Lung microvascular endothelial cell (primary cell): ENCODE measurements around the gene TANC1. TPM values are rescaled to one million over a fixed set of nuclear protein-coding genes. Genes with fewer than 3 reads are reported as not detected.

Experiments
- DNase-seq, 2 donors: peaks; one replicate each; pipeline versions ENCODE4 v3.0.0 to v3.0.0-alpha.2; 2010; ENCODE audit warnings: low read depth in 2 of 2
- total RNA-seq: library from RNA; depleted of rRNA; stranded (reverse); fragments of >200 nt; gene quantifications from 2 replicates; pipeline ENCODE4 v1.2.1, GENCODE V29; 2014

Gene TANC1
- total RNA-seq, 1 donor from 2014 or later, result 64.7 TPM

- DNase-seq, result peak; percentile 88 to 98
Measured at GRCh38 chr2:159053161-159054031, 85.0 kb downstream of the TANC1 start.

- no peak for DNase-seq
Measured at GRCh38 chr2:159054032-159054334, 85.5 kb downstream of the TANC1 start.

- DNase-seq, result no peak
Measured at GRCh38 chr2:159054985-159055384, 86.5 kb downstream of the TANC1 start.

GRCh38 chr2:159060518-159060917 lies 92.1 kb downstream of the TANC1 start:
- DNase-seq, result no peak

GRCh38 chr2:159063677-159064076 lies 95.2 kb downstream of the TANC1 start:
- no peak for DNase-seq

GRCh38 chr2:159064446-159065301 lies 96.2 kb downstream of the TANC1 start:
- peak in 1 of 2 donors; percentile 61 for DNase-seq

GRCh38 chr2:159065313-159065712 lies 96.9 kb downstream of the TANC1 start:
- DNase-seq, result peak in 1 of 2 donors; percentile 35

GRCh38 chr2:159065891-159066290 lies 97.5 kb downstream of the TANC1 start:
- no peak for DNase-seq

GRCh38 chr2:159066541-159067156 lies 98.2 kb downstream of the TANC1 start:
- DNase-seq, result no peak

GRCh38 chr2:159067971-159068370 lies 99.5 kb downstream of the TANC1 start:
- no peak for DNase-seq

- no peak for DNase-seq
Measured at GRCh38 chr2:159069229-159069628, 100.8 kb downstream of the TANC1 start.

GRCh38 chr2:159070235-159070634 lies 101.8 kb downstream of the TANC1 start:
- DNase-seq, result no peak

GRCh38 chr2:159071190-159071915 lies 102.9 kb downstream of the TANC1 start:
- no peak for DNase-seq

GRCh38 chr2:159072795-159073194 lies 104.4 kb downstream of the TANC1 start:
- DNase-seq, result peak; percentile 51 to 53

GRCh38 chr2:159073256-159073655 lies 104.8 kb downstream of the TANC1 start:
- DNase-seq, result peak in 1 of 2 donors; percentile 74

GRCh38 chr2:159074605-159075004 lies 106.2 kb downstream of the TANC1 start:
- DNase-seq, result no peak

GRCh38 chr2:159075727-159076126 lies 107.3 kb downstream of the TANC1 start:
- peak in 1 of 2 donors; percentile 49 for DNase-seq

GRCh38 chr2:159076241-159076640 lies 107.8 kb downstream of the TANC1 start:
- DNase-seq, result peak; percentile 55 to 59

- DNase-seq, result no peak
Measured at GRCh38 chr2:159077869-159078268, 109.4 kb downstream of the TANC1 start.

GRCh38 chr2:159078443-159078842 lies 110.0 kb downstream of the TANC1 start:
- DNase-seq, result no peak

- DNase-seq, result no peak
Measured at GRCh38 chr2:159080641-159081040, 112.2 kb downstream of the TANC1 start.
